Inflammatory macrophage treated with lipopolysaccharide for 4 hours (primary cell): Measurements from ENCODE around the gene VAMP8.
"Not testable (repeated sequence)": the region's sequence is repeated elsewhere in the genome, so short reads cannot be mapped to it uniquely, and the experiment has no call there.

Experiments
- DNase-seq: peaks from one replicate; pipeline ENCODE4 v3.0.0-alpha.2; 2020

VAMP8 gene

GRCh38 chr2:85583667-85584353 is 6.4 kb downstream of the VAMP8 start:
- peak; percentile 46 for DNase-seq

GRCh38 chr2:85584354-85584856 is 7.0 kb downstream of the VAMP8 start, which contains the start of gene VAMP5:
TSS of gene VAMP5 (plus strand) at chr2:85584431. CDS start at chr2:85584491, 60 bp downstream.
- DNase-seq: peak; percentile 61

- DNase-seq: peak; percentile 27
Observed at GRCh38 chr2:85584857-85585780, 7.7 kb downstream of the VAMP8 start.

- peak; percentile 76 for DNase-seq
Observed at GRCh38 chr2:85585781-85586105, 8.4 kb downstream of the VAMP8 start.

GRCh38 chr2:85588236-85588635 is 10.8 kb downstream of the VAMP8 start:
- DNase-seq: no peak

- no peak for DNase-seq
Observed at GRCh38 chr2:85588645-85589044, 11.3 kb downstream of the VAMP8 start.

- DNase-seq: no peak
Observed at GRCh38 chr2:85589181-85589580, 11.8 kb downstream of the VAMP8 start.

- peak; percentile 79 for DNase-seq
Observed at GRCh38 chr2:85589982-85590791, 12.8 kb downstream of the VAMP8 start.

GRCh38 chr2:85590950-85591349 is 13.6 kb downstream of the VAMP8 start:
- peak; percentile 16 for DNase-seq

- DNase-seq: no peak
Observed at GRCh38 chr2:85591563-85591962, 14.2 kb downstream of the VAMP8 start.

- DNase-seq: not testable (repeated sequence)
Observed at GRCh38 chr2:85592299-85592698, 14.9 kb downstream of the VAMP8 start.

- DNase-seq: no peak
Observed at GRCh38 chr2:85593023-85593422, 15.6 kb downstream of the VAMP8 start.

GRCh38 chr2:85594715-85595300 is 17.4 kb downstream of the VAMP8 start:
- DNase-seq: no peak

GRCh38 chr2:85595301-85596025 is 18.1 kb downstream of the VAMP8 start, which contains the start of gene RNF181:
TSS of gene RNF181 (plus strand) at chr2:85595745. CDS start at chr2:85595764, 19 bp downstream.
- peak; percentile 99 for DNase-seq

GRCh38 chr2:85596026-85596333 is 18.6 kb downstream of the VAMP8 start:
- no peak for DNase-seq

GRCh38 chr2:85596486-85597143 is 19.2 kb downstream of the VAMP8 start:
- no peak for DNase-seq

GRCh38 chr2:85597241-85597640 is 19.9 kb downstream of the VAMP8 start:
- no peak for DNase-seq

- no peak for DNase-seq
Observed at GRCh38 chr2:85598594-85599340, 21.4 kb downstream of the VAMP8 start.

- DNase-seq: no peak
Observed at GRCh38 chr2:85599468-85600234, 22.3 kb downstream of the VAMP8 start.

GRCh38 chr2:85600235-85600575 is 22.8 kb downstream of the VAMP8 start:
- no peak for DNase-seq
